HUDEP-2 (cell line): ENCODE measurements around the gene CACHD1.

ENCODE experiments used
- DNase-seq, 76 experiments: peaks; one replicate each; lab custom pipeline; 2025; ENCODE audit not compliant: unreplicated experiment in 76 of 76; lab: John Stamatoyannopoulos, UW

CACHD1 gene

GRCh38 chr1:64469977-64470664 is at the start of gene CACHD1:
Gene CACHD1, plus strand, starts transcription at chr1:64470129. Its CDS starts 616 bp downstream, at chr1:64470745.
- peak in 7 of 76 experiments; percentile 6 to 32 (median 21) for DNase-seq

GRCh38 chr1:64421377-64421776 is 48.6 kb upstream of the CACHD1 start:
- DNase-seq = no peak

GRCh38 chr1:64423526-64423925 is 46.4 kb upstream of the CACHD1 start:
- no peak for DNase-seq

- DNase-seq = no peak
Measured at GRCh38 chr1:64424412-64424811, 45.5 kb upstream of the CACHD1 start.

GRCh38 chr1:64425521-64425920 is 44.4 kb upstream of the CACHD1 start:
- no peak for DNase-seq

GRCh38 chr1:64426681-64427080 is 43.2 kb upstream of the CACHD1 start:
- DNase-seq = no peak

GRCh38 chr1:64427879-64428278 is 42.0 kb upstream of the CACHD1 start:
- DNase-seq = no peak

GRCh38 chr1:64433308-64433707 is 36.6 kb upstream of the CACHD1 start:
- DNase-seq = no peak

- no peak for DNase-seq
Measured at GRCh38 chr1:64433747-64434146, 36.2 kb upstream of the CACHD1 start.

GRCh38 chr1:64435000-64435399 is 34.9 kb upstream of the CACHD1 start:
- DNase-seq = no peak

GRCh38 chr1:64437453-64437852 is 32.5 kb upstream of the CACHD1 start:
- no peak for DNase-seq

- DNase-seq = no peak
Measured at GRCh38 chr1:64440183-64440826, 29.6 kb upstream of the CACHD1 start.

- peak in 17 of 76 experiments; percentile 7 to 56 (median 20) for DNase-seq
Measured at GRCh38 chr1:64451440-64451839, 18.5 kb upstream of the CACHD1 start.

- peak in 59 of 76 experiments; percentile 4 to 75 (median 35) for DNase-seq
Measured at GRCh38 chr1:64453688-64454087, 16.2 kb upstream of the CACHD1 start.

- DNase-seq = no peak
Measured at GRCh38 chr1:64458915-64459314, 11.0 kb upstream of the CACHD1 start.

- no peak for DNase-seq
Measured at GRCh38 chr1:64459743-64460142, 10.2 kb upstream of the CACHD1 start.

- DNase-seq = no peak
Measured at GRCh38 chr1:64466033-64466432, 3.9 kb upstream of the CACHD1 start.

- DNase-seq = no peak
Measured at GRCh38 chr1:64469116-64469976, 583 bp upstream of the CACHD1 start.

- DNase-seq = no peak
Measured at GRCh38 chr1:64470665-64471217, 812 bp downstream of the CACHD1 start.

GRCh38 chr1:64471218-64472039 is 1.5 kb downstream of the CACHD1 start:
- DNase-seq = no peak
